ENCODE measurements around the gene PTPN14. TPM values are rescaled to one million over a fixed set of nuclear protein-coding genes. Genes with fewer than 3 reads are reported as not detected.

PTPN14 gene
- total and polyA plus RNA-seq, 3 donors from 2014 or later: 14.8 to 59.2 (median 42.2) TPM

- no peaks in the 10 kb centered on the region for H3K9me3 ChIP-seq
- no peak overlapping the region for H3K27ac ChIP-seq
- 95 to 96% methylated on average over 5 of the region's 5 CpGs for WGBS, 2 donors
- no peaks in the 10 kb centered on the region for H3K36me3 ChIP-seq (ENCODE audit: low read depth, missing control alignments)
- H3K27me3 ChIP-seq: no peaks in the 10 kb centered on the region
- no peak overlapping the region for H3K4me3 ChIP-seq
- intact Hi-C loops (cut with DNase I; ENCODE audit: low total_unique reads): no loop called here
- no peak for DNase-seq
- no peaks in the 10 kb centered on the region for H3K4me1 ChIP-seq
- no peak for TF ChIP-seq CTCF (IDR thresholded peaks at IDR 0.05)
- no peak for TF ChIP-seq POLR2A (IDR thresholded peaks at IDR 0.05)
Measured at GRCh38 chr1:214360116-214360515, 191.3 kb downstream of the PTPN14 start.

GRCh38 chr1:214354440-214355148, 196.8 kb downstream of the PTPN14 start:
- WGBS, 2 donors: 54 to 62% methylated on average over 4 of the region's 4 CpGs
- intact Hi-C loops (cut with DNase I; ENCODE audit: low total_unique reads): no loop called here
- Histone ChIP-seq H3K4me3 (no peak overlapping the region), H3K9me3 (no peaks in the 10 kb centered on the region), H3K27me3 (no peaks in the 10 kb centered on the region), H3K27ac (no peak overlapping the region), H3K36me3 (ENCODE audit: low read depth, missing control alignments) (no peaks in the 10 kb centered on the region), H3K4me1 (no peaks in the 10 kb centered on the region)
- DNase-seq: no peak
- TF ChIP-seq CTCF (IDR thresholded peaks at IDR 0.05) (no peak), POLR2A (IDR thresholded peaks at IDR 0.05) (no peak)

- intact Hi-C loops (cut with DNase I; ENCODE audit: low total_unique reads): no loop called here
- 84 to 95% methylated on average over 4 of the region's 4 CpGs for WGBS, 2 donors
Measured at GRCh38 chr1:214352838-214353237, 198.6 kb downstream of the PTPN14 start.

GRCh38 chr1:214351551-214352277, 199.7 kb downstream of the PTPN14 start:
- 50 to 58% methylated on average over 2 of the region's 2 CpGs for WGBS, 2 donors
- TF ChIP-seq POLR2A (IDR thresholded peaks at IDR 0.05) (no peak), CTCF (IDR thresholded peaks at IDR 0.05) (no peak)
- Histone ChIP-seq H3K4me3 (no peak overlapping the region), H3K27me3 (no peaks in the 10 kb centered on the region), H3K4me1 (no peaks in the 10 kb centered on the region), H3K9me3 (no peaks in the 10 kb centered on the region), H3K27ac (no peak overlapping the region), H3K36me3 (ENCODE audit: low read depth, missing control alignments) (no peaks in the 10 kb centered on the region)
- DNase-seq: no peak
- intact Hi-C loops (cut with DNase I; ENCODE audit: low total_unique reads): no loop called here

More at GRCh38 chr1:214352838-214353237, 198.6 kb downstream of the PTPN14 start:
- Histone ChIP-seq H3K27me3 (no peaks in the 10 kb centered on the region), H3K4me1 (no peaks in the 10 kb centered on the region), H3K9me3 (no peaks in the 10 kb centered on the region), H3K27ac (no peak overlapping the region), H3K4me3 (no peak overlapping the region), H3K36me3 (ENCODE audit: low read depth, missing control alignments) (no peaks in the 10 kb centered on the region)
- no peak for TF ChIP-seq CTCF (IDR thresholded peaks at IDR 0.05)
- TF ChIP-seq POLR2A (IDR thresholded peaks at IDR 0.05): no peak
- DNase-seq: no peak
